Endothelial cell of umbilical vein (primary cell): ENCODE results near the gene KLHL41.

Experiments used
- EZH2 ChIP-seq: IDR thresholded peaks from 2 replicates; pipeline ENCODE4 v1.6.1; 2012; ENCODE audit warnings: borderline replicate concordance, low read depth, mild to moderate bottlenecking, moderate library complexity, low read length, inconsistent platforms; ENCODE audit not compliant: severe bottlenecking
- GATA2 ChIP-seq: IDR thresholded peaks from 2 replicates; pipeline ENCODE4 v1.7.0; 2011; ENCODE audit warnings: low read depth, mild to moderate bottlenecking, moderate library complexity, mixed read lengths, low read length; ENCODE audit not compliant: insufficient read length, insufficient read depth
- JUN ChIP-seq: IDR thresholded peaks from 2 replicates; pipeline ENCODE4 v1.6.1; 2011; ENCODE audit warnings: borderline replicate concordance, low read depth; ENCODE audit not compliant: insufficient read length, insufficient read depth
- MYC ChIP-seq: IDR thresholded peaks from one replicate; pipeline ENCODE4 v1.6.1; 2011; ENCODE audit warnings: mild to moderate bottlenecking, low read depth, low read length
- POLR2A ChIP-seq: IDR thresholded peaks from 2 replicates; pipeline ENCODE4 v1.6.1; 2012; ENCODE audit warnings: low read depth, mild to moderate bottlenecking, control low read depth, low read length
- POLR2AphosphoS5 ChIP-seq: IDR thresholded peaks from 2 replicates; pipeline ENCODE4 v1.6.1; 2012; ENCODE audit warnings: low read depth, mild to moderate bottlenecking, control low read depth, low read length, moderate library complexity; ENCODE audit not compliant: insufficient read depth
- TF ChIP-seq, protein P1 (sequence below), 2 donors: IDR thresholded peaks; 1 replicate in 1 of 2; 2 replicates in 1 of 2; pipeline ENCODE4 v1.5.1; 2011; ENCODE audit warnings: low read length in 2 of 2, mild to moderate bottlenecking in 2 of 2, moderate library complexity in 2 of 2, control low read depth in 1 of 2, inconsistent platforms in 1 of 2, low read depth in 1 of 2; ENCODE audit not compliant: insufficient read depth in 1 of 2; ENCODE audit errors: extremely low read depth in 1 of 2
- TF ChIP-seq, protein P2 (sequence below): IDR thresholded peaks from 2 replicates; pipeline ENCODE4 v1.6.1; 2011; ENCODE audit not compliant: insufficient read depth, insufficient read length

DNA sequence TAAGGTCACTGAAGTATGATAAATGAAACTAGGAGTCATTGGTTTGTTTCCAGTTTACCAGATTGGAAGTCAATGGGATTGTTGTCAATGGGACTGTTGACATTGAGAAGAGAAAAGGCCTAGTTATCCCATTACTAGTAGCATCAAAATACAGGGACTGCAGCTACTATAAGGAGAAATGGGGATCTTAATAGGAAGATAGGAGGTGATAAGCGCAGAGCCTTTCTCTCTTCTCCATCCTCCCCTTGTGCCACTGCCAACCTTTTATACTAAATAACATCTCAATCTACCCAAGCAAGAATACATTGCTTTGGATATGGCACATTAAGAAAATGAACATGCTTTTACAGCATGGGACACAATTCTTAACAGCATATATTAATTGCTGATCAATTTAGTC, 40.7 kb upstream of the KLHL41 start:
- TF ChIP-seq, protein P1, sequence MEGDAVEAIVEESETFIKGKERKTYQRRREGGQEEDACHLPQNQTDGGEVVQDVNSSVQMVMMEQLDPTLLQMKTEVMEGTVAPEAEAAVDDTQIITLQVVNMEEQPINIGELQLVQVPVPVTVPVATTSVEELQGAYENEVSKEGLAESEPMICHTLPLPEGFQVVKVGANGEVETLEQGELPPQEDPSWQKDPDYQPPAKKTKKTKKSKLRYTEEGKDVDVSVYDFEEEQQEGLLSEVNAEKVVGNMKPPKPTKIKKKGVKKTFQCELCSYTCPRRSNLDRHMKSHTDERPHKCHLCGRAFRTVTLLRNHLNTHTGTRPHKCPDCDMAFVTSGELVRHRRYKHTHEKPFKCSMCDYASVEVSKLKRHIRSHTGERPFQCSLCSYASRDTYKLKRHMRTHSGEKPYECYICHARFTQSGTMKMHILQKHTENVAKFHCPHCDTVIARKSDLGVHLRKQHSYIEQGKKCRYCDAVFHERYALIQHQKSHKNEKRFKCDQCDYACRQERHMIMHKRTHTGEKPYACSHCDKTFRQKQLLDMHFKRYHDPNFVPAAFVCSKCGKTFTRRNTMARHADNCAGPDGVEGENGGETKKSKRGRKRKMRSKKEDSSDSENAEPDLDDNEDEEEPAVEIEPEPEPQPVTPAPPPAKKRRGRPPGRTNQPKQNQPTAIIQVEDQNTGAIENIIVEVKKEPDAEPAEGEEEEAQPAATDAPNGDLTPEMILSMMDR (IDR thresholded peaks at IDR 0.05; ENCODE audit: extremely low read depth in 1 of 2, insufficient read depth in 1 of 2, low read depth in 1 of 2, low read length in 2 of 2), result no peak
- TF ChIP-seq EZH2, result no peak
- TF ChIP-seq POLR2A, result no peak
- TF ChIP-seq, protein P2, sequence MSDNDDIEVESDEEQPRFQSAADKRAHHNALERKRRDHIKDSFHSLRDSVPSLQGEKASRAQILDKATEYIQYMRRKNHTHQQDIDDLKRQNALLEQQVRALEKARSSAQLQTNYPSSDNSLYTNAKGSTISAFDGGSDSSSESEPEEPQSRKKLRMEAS, result no peak
- no peak for TF ChIP-seq POLR2AphosphoS5
- no peak for TF ChIP-seq MYC
- TF ChIP-seq GATA2, result no peak
- no peak for TF ChIP-seq JUN
